SK-N-SH treated with all-trans-retinoic acid at 6 μM for 48 hours (cell line): ENCODE data around the gene ORC2.

Experiments used
- ATAC-seq: fragments of 200-7000 bp; cut with Tn5 transposase; 3 replicates; pipeline ENCODE4 v1.9.1; 2020; ENCODE audit warnings: mild to moderate bottlenecking, moderate library complexity
- ARNTL ChIP-seq: fragments of 450-650 bp; formaldehyde crosslinking; IDR thresholded peaks from 2 replicates; pipeline ENCODE4 v1.5.0; 2020; ENCODE audit warnings: low read depth, mild to moderate bottlenecking, moderate library complexity, borderline replicate concordance
- BACH2 ChIP-seq: fragments of 250-450 bp; sonication (Bioruptor Pico); IDR thresholded peaks from 2 replicates; pipeline ENCODE4 v1.9.0; 2021; ENCODE audit warnings: mild to moderate bottlenecking, borderline replicate concordance
- CREB5 ChIP-seq: fragments of 250-450 bp; sonication (Bioruptor Pico); IDR thresholded peaks from 2 replicates; pipeline ENCODE4 v1.5.1; 2020; ENCODE audit warnings: low read depth, mild to moderate bottlenecking, moderate library complexity
- ESRRG ChIP-seq: fragments of 250-450 bp; sonication (Bioruptor Pico); IDR thresholded peaks from 2 replicates; pipeline ENCODE4 v1.6.1; 2021; ENCODE audit warnings: mild to moderate bottlenecking
- GLIS3 ChIP-seq: fragments of 250-450 bp; sonication (Bioruptor Pico); IDR thresholded peaks from 2 replicates; pipeline ENCODE4 v1.5.0; 2020; ENCODE audit warnings: mild to moderate bottlenecking, moderate library complexity
- ISL1 ChIP-seq: fragments of 250-450 bp; sonication (Bioruptor Pico); IDR thresholded peaks from 2 replicates; pipeline ENCODE4 v2.1.2; 2022; ENCODE audit warnings: mild to moderate bottlenecking, moderate library complexity
- OSR1 ChIP-seq: fragments of 250-450 bp; sonication (Bioruptor Pico); IDR thresholded peaks from 2 replicates; pipeline ENCODE4 v1.8.0; 2022; ENCODE audit warnings: moderate library complexity, mild to moderate bottlenecking, inconsistent platforms
- PATZ1 ChIP-seq: fragments of 250-450 bp; sonication (Bioruptor Pico); IDR thresholded peaks from 2 replicates; pipeline ENCODE4 v1.8.0; 2020; ENCODE audit warnings: mild to moderate bottlenecking, moderate library complexity, borderline replicate concordance
- PPARA ChIP-seq: fragments of 250-450 bp; sonication (Bioruptor Pico); IDR thresholded peaks from 2 replicates; pipeline ENCODE4 v1.5.0; 2020; ENCODE audit warnings: mild to moderate bottlenecking, borderline replicate concordance
- RARB ChIP-seq: fragments of 250-450 bp; sonication (Bioruptor Pico); IDR thresholded peaks from 2 replicates; pipeline ENCODE4 v1.8.0; 2021; ENCODE audit warnings: mild to moderate bottlenecking, moderate library complexity
- SNAI2 ChIP-seq: fragments of 250-450 bp; sonication (Bioruptor Pico); IDR thresholded peaks from 2 replicates; pipeline ENCODE4 v1.5.0; 2020; ENCODE audit warnings: mild to moderate bottlenecking, moderate library complexity
- TCF4 ChIP-seq: fragments of 250-450 bp; sonication (Bioruptor Pico); IDR thresholded peaks from 2 replicates; pipeline ENCODE4 v1.8.0; 2021; ENCODE audit warnings: mild to moderate bottlenecking, moderate library complexity, borderline replicate concordance
- TOX ChIP-seq: fragments of 250-450 bp; sonication (Bioruptor Pico); IDR thresholded peaks from 2 replicates; pipeline ENCODE4 v1.8.0; 2021; ENCODE audit warnings: mild to moderate bottlenecking, moderate library complexity, borderline replicate concordance
- ZC3H10 ChIP-seq: fragments of 250-450 bp; sonication (Bioruptor Pico); IDR thresholded peaks from 2 replicates; pipeline ENCODE4 v1.5.1; 2021; ENCODE audit warnings: mild to moderate bottlenecking, moderate library complexity
- ZFP3 ChIP-seq: fragments of 250-450 bp; sonication (Bioruptor Pico); IDR thresholded peaks from 2 replicates; pipeline ENCODE4 v1.5.0; 2020; ENCODE audit warnings: mild to moderate bottlenecking, moderate library complexity
- ZFP30 ChIP-seq: fragments of 450-650 bp; formaldehyde crosslinking; IDR thresholded peaks from 2 replicates; pipeline ENCODE4 v1.5.0; 2022; ENCODE audit warnings: mild to moderate bottlenecking, moderate library complexity
- ZNF565 ChIP-seq: fragments of 450-650 bp; formaldehyde crosslinking; conservative IDR thresholded peaks from 2 replicates; pipeline ENCODE4 v1.5.0; 2020; ENCODE audit warnings: low read depth, mild to moderate bottlenecking, moderate library complexity
- ZNF70 ChIP-seq: fragments of 450-650 bp; formaldehyde crosslinking; IDR thresholded peaks from 2 replicates; pipeline ENCODE4 v1.5.0; 2020; ENCODE audit warnings: mild to moderate bottlenecking, moderate library complexity
- TF ChIP-seq, protein P1 (sequence below): fragments of 250-450 bp; sonication (Bioruptor Pico); IDR thresholded peaks from 2 replicates; pipeline ENCODE4 v1.5.0; 2020; ENCODE audit warnings: mild to moderate bottlenecking, moderate library complexity
- TF ChIP-seq, protein P2 (sequence below): fragments of 250-450 bp; sonication (Bioruptor Pico); IDR thresholded peaks from 2 replicates; pipeline ENCODE4 v1.5.1; 2021; ENCODE audit warnings: mild to moderate bottlenecking, moderate library complexity

Gene ORC2

GRCh38 chr2:200909958-200910357 is 53.5 kb downstream of the ORC2 start:
- ATAC-seq = no peak
- TF ChIP-seq SNAI2 (CRISPR knock-in tag) (no peak), PPARA (no peak), RARB (CRISPR knock-in tag) (no peak), ZNF70 (no peak), BACH2 (CRISPR knock-in tag) (no peak), ZNF565 (CRISPR knock-in tag) (no peak), ARNTL (CRISPR knock-in tag) (no peak), TCF4 (no peak), PATZ1 (no peak), ZC3H10 (CRISPR knock-in tag) (no peak), GLIS3 (CRISPR knock-in tag) (no peak), OSR1 (CRISPR knock-in tag) (no peak), TOX (CRISPR knock-in tag) (no peak), ZFP30 (CRISPR knock-in tag) (no peak), ZFP3 (no peak), ESRRG (CRISPR knock-in tag) (no peak)
- TF ChIP-seq, protein P1, sequence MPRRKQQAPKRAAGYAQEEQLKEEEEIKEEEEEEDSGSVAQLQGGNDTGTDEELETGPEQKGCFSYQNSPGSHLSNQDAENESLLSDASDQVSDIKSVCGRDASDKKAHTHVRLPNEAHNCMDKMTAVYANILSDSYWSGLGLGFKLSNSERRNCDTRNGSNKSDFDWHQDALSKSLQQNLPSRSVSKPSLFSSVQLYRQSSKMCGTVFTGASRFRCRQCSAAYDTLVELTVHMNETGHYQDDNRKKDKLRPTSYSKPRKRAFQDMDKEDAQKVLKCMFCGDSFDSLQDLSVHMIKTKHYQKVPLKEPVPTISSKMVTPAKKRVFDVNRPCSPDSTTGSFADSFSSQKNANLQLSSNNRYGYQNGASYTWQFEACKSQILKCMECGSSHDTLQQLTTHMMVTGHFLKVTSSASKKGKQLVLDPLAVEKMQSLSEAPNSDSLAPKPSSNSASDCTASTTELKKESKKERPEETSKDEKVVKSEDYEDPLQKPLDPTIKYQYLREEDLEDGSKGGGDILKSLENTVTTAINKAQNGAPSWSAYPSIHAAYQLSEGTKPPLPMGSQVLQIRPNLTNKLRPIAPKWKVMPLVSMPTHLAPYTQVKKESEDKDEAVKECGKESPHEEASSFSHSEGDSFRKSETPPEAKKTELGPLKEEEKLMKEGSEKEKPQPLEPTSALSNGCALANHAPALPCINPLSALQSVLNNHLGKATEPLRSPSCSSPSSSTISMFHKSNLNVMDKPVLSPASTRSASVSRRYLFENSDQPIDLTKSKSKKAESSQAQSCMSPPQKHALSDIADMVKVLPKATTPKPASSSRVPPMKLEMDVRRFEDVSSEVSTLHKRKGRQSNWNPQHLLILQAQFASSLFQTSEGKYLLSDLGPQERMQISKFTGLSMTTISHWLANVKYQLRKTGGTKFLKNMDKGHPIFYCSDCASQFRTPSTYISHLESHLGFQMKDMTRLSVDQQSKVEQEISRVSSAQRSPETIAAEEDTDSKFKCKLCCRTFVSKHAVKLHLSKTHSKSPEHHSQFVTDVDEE (CRISPR knock-in tag) = no peak
- TF ChIP-seq, protein P2, sequence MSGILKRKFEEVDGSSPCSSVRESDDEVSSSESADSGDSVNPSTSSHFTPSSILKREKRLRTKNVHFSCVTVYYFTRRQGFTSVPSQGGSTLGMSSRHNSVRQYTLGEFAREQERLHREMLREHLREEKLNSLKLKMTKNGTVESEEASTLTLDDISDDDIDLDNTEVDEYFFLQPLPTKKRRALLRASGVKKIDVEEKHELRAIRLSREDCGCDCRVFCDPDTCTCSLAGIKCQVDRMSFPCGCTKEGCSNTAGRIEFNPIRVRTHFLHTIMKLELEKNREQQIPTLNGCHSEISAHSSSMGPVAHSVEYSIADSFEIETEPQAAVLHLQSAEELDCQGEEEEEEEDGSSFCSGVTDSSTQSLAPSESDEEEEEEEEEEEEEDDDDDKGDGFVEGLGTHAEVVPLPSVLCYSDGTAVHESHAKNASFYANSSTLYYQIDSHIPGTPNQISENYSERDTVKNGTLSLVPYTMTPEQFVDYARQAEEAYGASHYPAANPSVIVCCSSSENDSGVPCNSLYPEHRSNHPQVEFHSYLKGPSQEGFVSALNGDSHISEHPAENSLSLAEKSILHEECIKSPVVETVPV (CRISPR knock-in tag) = no peak
- TF ChIP-seq, all 23 proteins: peak for 0

GRCh38 chr2:200905618-200906296 is 57.7 kb downstream of the ORC2 start:
- no peak for TF ChIP-seq GLIS3 (CRISPR knock-in tag)
- no peak for TF ChIP-seq ZFP3
- no peak for TF ChIP-seq ZFP30 (CRISPR knock-in tag)
- no peak for TF ChIP-seq ISL1 (CRISPR knock-in tag)
- TF ChIP-seq TOX (CRISPR knock-in tag) = no peak
- TF ChIP-seq ZNF70 = no peak
- no peak for TF ChIP-seq ESRRG (CRISPR knock-in tag)
- TF ChIP-seq PPARA = no peak
- no peak for TF ChIP-seq RARB (CRISPR knock-in tag)
- no peak for TF ChIP-seq TCF4
- TF ChIP-seq, protein P2 (CRISPR knock-in tag) = no peak
- TF ChIP-seq ZC3H10 (CRISPR knock-in tag) = no peak
- no peak for TF ChIP-seq CREB5 (CRISPR knock-in tag)
- TF ChIP-seq ARNTL (CRISPR knock-in tag) = no peak
- TF ChIP-seq, protein P1 (CRISPR knock-in tag) = no peak
- TF ChIP-seq SNAI2 (CRISPR knock-in tag) = no peak
- TF ChIP-seq OSR1 (CRISPR knock-in tag) = no peak
- ATAC-seq = peak; percentile 89
